ENCODE results near the gene PRKCB.

DNA sequence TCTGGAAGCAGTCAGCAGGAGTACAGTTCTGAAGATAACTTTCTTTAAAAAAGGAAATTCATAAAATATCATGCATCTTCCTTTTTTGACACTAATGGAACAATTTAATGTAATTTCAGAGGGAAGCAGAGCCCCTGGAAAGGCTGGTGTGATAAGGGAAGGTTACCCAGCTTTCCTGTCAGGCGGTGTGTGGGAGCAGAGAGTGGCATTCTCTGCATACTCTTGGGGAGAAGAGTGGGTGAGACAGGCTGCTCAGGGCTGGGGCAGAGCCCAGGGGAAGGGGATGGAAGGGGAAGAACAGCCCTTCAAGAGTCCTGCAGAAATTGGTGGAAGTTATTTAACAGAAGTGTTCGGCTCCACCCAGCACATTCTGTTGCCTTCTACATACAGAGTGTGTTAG is 84.7 kb downstream of the PRKCB start:
- TF ChIP-seq, protein P1, sequence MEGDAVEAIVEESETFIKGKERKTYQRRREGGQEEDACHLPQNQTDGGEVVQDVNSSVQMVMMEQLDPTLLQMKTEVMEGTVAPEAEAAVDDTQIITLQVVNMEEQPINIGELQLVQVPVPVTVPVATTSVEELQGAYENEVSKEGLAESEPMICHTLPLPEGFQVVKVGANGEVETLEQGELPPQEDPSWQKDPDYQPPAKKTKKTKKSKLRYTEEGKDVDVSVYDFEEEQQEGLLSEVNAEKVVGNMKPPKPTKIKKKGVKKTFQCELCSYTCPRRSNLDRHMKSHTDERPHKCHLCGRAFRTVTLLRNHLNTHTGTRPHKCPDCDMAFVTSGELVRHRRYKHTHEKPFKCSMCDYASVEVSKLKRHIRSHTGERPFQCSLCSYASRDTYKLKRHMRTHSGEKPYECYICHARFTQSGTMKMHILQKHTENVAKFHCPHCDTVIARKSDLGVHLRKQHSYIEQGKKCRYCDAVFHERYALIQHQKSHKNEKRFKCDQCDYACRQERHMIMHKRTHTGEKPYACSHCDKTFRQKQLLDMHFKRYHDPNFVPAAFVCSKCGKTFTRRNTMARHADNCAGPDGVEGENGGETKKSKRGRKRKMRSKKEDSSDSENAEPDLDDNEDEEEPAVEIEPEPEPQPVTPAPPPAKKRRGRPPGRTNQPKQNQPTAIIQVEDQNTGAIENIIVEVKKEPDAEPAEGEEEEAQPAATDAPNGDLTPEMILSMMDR (conservative IDR thresholded peaks at IDR 0.05; ENCODE audit: low read depth in 2 of 2), result no peak
- TF ChIP-seq REST (IDR thresholded peaks at IDR 0.05; ENCODE audit: unreplicated experiment), result no peak
- no peak for TF ChIP-seq EZH2 (IDR thresholded peaks at IDR 0.05; ENCODE audit: low read depth, unreplicated experiment)
- TF ChIP-seq EZH2phosphoT487 (IDR thresholded peaks at IDR 0.05; ENCODE audit: unreplicated experiment), result no peak
- no peak for TF ChIP-seq POLR2AphosphoS5 (IDR thresholded peaks at IDR 0.05; ENCODE audit: low read depth)
- no peak for TF ChIP-seq NANOG (IDR thresholded peaks at IDR 0.05; ENCODE audit: borderline replicate concordance)
